GM13976 (cell line): ENCODE results near the gene HACD4.

Experiments
- DNase-seq: peaks from one replicate; pipeline ENCODE4 v3.0.0; 2012; ENCODE audit warnings: low spot score
- CTCF ChIP-seq: IDR thresholded peaks from 2 replicates; pipeline ENCODE4 v1.5.1; 2012; ENCODE audit warnings: borderline replicate concordance, mild to moderate bottlenecking; ENCODE audit not compliant: insufficient read depth; ENCODE audit errors: extremely low read depth, missing control alignments, control extremely low read depth
- in situ Hi-C: fragments of 300-500 bp; cut with MboI; formaldehyde crosslinking; loops from one replicate; pipeline ENCODE4 v1.12.0; 2022; ENCODE audit warnings: low sequenced_read_pairs, mixed read lengths, inconsistent platforms; ENCODE audit not compliant: unreplicated experiment

HACD4 gene

GRCh38 chr9:20994486-20994885 lies 37.0 kb downstream of the HACD4 start:
- TF ChIP-seq CTCF: no peak
- in situ Hi-C loops: no loop called here
- DNase-seq: no peak

DNA sequence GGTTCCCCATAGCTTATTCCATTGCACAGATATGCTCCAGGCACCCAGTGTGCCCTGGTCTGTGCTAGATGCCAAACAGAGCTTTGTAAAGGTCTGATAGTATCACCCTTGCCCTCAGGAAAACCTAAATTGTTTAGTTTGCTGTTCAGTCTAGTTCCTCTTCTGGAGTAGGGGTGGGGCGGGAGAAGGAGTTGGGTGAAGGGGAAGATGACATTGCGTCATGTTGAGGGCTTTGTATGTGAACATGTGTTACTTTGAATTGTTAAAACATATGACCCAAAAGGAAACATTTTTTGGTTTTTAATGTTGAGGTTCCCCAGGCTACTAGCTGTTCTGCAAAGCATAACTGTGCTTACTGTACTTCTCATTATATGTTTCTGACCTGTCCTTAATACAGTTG lies 40.6 kb downstream of the HACD4 start:
- no peak for DNase-seq
- in situ Hi-C loops: no loop called here
- no peak for TF ChIP-seq CTCF

GRCh38 chr9:20989923-20990341 lies 41.5 kb downstream of the HACD4 start:
- in situ Hi-C loops: no loop called here
- DNase-seq: no peak
- no peak for TF ChIP-seq CTCF

GRCh38 chr9:20988671-20989315 lies 42.6 kb downstream of the HACD4 start:
- DNase-seq: no peak
- TF ChIP-seq CTCF: no peak

GRCh38 chr9:20988061-20988460 lies 43.4 kb downstream of the HACD4 start:
- no peak for DNase-seq
- in situ Hi-C loops: no loop called here
- TF ChIP-seq CTCF: no peak

More at GRCh38 chr9:20988671-20989315, 42.6 kb downstream of the HACD4 start:
- in situ Hi-C loops: no loop called here

- DNase-seq: no peak
- in situ Hi-C loops: no loop called here
- no peak for TF ChIP-seq CTCF
Observed at GRCh38 chr9:20987521-20987920, 43.9 kb downstream of the HACD4 start.
